ENCODE results near the gene CYP1A1. TPM values are rescaled to one million over a fixed set of nuclear protein-coding genes. Genes with fewer than 3 reads are reported as not detected.

Gene CYP1A1
- total and polyA plus RNA-seq, 2 experiments from 2014 or later, result 0.16 to 1.4 TPM

DNA sequence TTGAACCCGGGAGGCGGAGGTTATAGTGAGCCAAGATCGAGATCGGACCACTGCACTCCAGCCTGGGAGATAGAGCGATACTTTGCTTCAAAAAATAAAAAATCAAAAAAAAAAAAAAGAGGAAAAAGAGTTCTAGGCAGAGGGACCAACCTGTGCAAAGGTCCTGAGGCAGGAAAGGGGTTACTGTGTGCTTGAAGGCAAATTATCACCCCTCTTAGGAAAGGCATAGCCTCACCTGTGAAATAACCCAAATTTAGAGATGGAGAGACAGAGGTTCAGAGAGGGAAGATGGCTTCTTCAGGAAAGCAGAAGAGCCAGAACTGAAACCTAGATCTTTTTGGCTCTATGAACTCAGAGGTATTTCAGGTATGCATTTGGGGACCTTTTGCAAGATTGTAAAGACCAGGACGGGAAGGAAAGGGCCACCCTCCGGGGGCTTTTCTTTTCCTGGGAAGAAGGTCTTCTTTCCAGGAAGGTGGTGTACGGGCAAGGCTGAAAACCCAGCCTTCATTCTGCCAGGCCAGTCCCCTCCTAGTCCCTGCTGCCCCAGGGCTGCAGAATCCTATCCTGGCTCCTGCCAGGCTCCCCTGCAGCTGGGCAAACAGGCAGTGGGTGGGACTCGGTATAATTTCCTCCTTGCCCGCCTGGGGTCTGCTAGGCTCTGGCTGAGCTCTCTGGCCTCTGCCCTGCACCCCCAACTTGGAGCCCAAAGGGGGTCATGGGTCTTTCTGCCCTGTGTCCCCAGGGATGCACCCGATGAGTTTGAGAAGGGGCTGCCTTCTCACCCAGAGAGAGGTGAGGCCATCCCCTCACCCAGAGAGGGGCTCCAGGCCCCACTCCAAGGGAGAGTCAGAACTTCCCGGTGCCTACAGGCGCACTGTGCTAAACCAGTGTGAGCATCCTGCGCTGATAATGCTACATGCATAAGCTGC, 42.1 kb upstream of the CYP1A1 start:
- Histone ChIP-seq H3K27ac (ENCODE audit: low read depth) (no peak overlapping the region), H4K20me1 (replicated peaks; ENCODE audit: insufficient read depth) (no peaks in the 10 kb centered on the region), H2AFZ (no peak overlapping the region; the same call in 1 of the 2 replicates), H3F3A (replicated peaks; ENCODE audit: low read depth) (0 out of 2 replicates have a peak, but pooled peaks cover 3% of the 10 kb centered on the region), H3K9me2 (ENCODE audit: insufficient read depth) (no peaks in the 10 kb centered on the region), H3K4me2 (no peak overlapping the region), H3K27me3 (ENCODE audit: insufficient read depth) (no peaks in the 10 kb centered on the region), H3K79me2 (replicated peaks; ENCODE audit: insufficient read depth) (no peaks in the 10 kb centered on the region), H3K4me3 (no peak overlapping the region), H3K4me1 (ENCODE audit: insufficient read depth) (no peaks in the 10 kb centered on the region; the same call in 1 of the 2 replicates), H3K36me3 (ENCODE audit: insufficient read depth) (no peaks in the 10 kb centered on the region)
- TF ChIP-seq EZH2phosphoT487 (IDR thresholded peaks at IDR 0.05; ENCODE audit: unreplicated experiment) (no peak), EZH2 (IDR thresholded peaks at IDR 0.05; ENCODE audit: low read depth, unreplicated experiment) (no peak), POLR2AphosphoS5 (IDR thresholded peaks at IDR 0.05; ENCODE audit: low read depth) (no peak), ZNF114 (CRISPR knock-in tag; IDR thresholded peaks at IDR 0.05) (no peak), STAT1 (IDR thresholded peaks at IDR 0.05; ENCODE audit: unreplicated experiment) (no peak), CREB1 (CRISPR knock-in tag; IDR thresholded peaks at IDR 0.05; ENCODE audit: low read depth) (no peak), ZNF331 (CRISPR knock-in tag; IDR thresholded peaks at IDR 0.05; ENCODE audit: low read depth) (no peak), JUNB (IDR thresholded peaks at IDR 0.05; ENCODE audit: unreplicated experiment) (no peak), NANOG (IDR thresholded peaks at IDR 0.05; ENCODE audit: borderline replicate concordance) (no peak)
- TF ChIP-seq, protein P1, sequence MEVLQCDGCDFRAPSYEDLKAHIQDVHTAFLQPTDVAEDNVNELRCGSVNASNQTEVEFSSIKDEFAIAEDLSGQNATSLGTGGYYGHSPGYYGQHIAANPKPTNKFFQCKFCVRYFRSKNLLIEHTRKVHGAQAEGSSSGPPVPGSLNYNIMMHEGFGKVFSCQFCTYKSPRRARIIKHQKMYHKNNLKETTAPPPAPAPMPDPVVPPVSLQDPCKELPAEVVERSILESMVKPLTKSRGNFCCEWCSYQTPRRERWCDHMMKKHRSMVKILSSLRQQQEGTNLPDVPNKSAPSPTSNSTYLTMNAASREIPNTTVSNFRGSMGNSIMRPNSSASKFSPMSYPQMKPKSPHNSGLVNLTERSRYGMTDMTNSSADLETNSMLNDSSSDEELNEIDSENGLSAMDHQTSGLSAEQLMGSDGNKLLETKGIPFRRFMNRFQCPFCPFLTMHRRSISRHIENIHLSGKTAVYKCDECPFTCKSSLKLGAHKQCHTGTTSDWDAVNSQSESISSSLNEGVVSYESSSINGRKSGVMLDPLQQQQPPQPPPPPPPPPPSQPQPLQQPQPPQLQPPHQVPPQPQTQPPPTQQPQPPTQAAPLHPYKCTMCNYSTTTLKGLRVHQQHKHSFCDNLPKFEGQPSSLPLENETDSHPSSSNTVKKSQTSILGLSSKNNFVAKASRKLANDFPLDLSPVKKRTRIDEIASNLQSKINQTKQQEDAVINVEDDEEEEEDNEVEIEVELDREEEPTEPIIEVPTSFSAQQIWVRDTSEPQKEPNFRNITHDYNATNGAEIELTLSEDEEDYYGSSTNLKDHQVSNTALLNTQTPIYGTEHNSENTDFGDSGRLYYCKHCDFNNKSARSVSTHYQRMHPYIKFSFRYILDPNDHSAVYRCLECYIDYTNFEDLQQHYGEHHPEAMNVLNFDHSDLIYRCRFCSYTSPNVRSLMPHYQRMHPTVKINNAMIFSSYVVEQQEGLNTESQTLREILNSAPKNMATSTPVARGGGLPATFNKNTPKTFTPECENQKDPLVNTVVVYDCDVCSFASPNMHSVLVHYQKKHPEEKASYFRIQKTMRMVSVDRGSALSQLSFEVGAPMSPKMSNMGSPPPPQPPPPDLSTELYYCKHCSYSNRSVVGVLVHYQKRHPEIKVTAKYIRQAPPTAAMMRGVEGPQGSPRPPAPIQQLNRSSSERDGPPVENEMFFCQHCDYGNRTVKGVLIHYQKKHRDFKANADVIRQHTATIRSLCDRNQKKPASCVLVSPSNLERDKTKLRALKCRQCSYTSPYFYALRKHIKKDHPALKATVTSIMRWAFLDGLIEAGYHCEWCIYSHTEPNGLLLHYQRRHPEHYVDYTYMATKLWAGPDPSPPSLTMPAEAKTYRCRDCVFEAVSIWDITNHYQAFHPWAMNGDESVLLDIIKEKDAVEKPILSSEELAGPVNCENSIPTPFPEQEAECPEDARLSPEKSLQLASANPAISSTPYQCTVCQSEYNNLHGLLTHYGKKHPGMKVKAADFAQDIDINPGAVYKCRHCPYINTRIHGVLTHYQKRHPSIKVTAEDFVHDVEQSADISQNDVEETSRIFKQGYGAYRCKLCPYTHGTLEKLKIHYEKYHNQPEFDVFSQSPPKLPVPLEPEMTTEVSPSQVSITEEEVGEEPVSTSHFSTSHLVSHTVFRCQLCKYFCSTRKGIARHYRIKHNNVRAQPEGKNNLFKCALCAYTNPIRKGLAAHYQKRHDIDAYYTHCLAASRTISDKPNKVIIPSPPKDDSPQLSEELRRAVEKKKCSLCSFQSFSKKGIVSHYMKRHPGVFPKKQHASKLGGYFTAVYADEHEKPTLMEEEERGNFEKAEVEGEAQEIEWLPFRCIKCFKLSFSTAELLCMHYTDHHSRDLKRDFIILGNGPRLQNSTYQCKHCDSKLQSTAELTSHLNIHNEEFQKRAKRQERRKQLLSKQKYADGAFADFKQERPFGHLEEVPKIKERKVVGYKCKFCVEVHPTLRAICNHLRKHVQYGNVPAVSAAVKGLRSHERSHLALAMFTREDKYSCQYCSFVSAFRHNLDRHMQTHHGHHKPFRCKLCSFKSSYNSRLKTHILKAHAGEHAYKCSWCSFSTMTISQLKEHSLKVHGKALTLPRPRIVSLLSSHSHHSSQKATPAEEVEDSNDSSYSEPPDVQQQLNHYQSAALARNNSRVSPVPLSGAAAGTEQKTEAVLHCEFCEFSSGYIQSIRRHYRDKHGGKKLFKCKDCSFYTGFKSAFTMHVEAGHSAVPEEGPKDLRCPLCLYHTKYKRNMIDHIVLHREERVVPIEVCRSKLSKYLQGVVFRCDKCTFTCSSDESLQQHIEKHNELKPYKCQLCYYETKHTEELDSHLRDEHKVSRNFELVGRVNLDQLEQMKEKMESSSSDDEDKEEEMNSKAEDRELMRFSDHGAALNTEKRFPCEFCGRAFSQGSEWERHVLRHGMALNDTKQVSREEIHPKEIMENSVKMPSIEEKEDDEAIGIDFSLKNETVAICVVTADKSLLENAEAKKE (CRISPR knock-in tag; IDR thresholded peaks at IDR 0.05), result no peak
- TF ChIP-seq, protein P2, sequence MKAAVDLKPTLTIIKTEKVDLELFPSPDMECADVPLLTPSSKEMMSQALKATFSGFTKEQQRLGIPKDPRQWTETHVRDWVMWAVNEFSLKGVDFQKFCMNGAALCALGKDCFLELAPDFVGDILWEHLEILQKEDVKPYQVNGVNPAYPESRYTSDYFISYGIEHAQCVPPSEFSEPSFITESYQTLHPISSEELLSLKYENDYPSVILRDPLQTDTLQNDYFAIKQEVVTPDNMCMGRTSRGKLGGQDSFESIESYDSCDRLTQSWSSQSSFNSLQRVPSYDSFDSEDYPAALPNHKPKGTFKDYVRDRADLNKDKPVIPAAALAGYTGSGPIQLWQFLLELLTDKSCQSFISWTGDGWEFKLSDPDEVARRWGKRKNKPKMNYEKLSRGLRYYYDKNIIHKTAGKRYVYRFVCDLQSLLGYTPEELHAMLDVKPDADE (IDR thresholded peaks at IDR 0.05), result no peak
- TF ChIP-seq, protein P3, sequence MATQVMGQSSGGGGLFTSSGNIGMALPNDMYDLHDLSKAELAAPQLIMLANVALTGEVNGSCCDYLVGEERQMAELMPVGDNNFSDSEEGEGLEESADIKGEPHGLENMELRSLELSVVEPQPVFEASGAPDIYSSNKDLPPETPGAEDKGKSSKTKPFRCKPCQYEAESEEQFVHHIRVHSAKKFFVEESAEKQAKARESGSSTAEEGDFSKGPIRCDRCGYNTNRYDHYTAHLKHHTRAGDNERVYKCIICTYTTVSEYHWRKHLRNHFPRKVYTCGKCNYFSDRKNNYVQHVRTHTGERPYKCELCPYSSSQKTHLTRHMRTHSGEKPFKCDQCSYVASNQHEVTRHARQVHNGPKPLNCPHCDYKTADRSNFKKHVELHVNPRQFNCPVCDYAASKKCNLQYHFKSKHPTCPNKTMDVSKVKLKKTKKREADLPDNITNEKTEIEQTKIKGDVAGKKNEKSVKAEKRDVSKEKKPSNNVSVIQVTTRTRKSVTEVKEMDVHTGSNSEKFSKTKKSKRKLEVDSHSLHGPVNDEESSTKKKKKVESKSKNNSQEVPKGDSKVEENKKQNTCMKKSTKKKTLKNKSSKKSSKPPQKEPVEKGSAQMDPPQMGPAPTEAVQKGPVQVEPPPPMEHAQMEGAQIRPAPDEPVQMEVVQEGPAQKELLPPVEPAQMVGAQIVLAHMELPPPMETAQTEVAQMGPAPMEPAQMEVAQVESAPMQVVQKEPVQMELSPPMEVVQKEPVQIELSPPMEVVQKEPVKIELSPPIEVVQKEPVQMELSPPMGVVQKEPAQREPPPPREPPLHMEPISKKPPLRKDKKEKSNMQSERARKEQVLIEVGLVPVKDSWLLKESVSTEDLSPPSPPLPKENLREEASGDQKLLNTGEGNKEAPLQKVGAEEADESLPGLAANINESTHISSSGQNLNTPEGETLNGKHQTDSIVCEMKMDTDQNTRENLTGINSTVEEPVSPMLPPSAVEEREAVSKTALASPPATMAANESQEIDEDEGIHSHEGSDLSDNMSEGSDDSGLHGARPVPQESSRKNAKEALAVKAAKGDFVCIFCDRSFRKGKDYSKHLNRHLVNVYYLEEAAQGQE (IDR thresholded peaks at IDR 0.05; ENCODE audit: unreplicated experiment), result no peak
- TF ChIP-seq, protein P4, sequence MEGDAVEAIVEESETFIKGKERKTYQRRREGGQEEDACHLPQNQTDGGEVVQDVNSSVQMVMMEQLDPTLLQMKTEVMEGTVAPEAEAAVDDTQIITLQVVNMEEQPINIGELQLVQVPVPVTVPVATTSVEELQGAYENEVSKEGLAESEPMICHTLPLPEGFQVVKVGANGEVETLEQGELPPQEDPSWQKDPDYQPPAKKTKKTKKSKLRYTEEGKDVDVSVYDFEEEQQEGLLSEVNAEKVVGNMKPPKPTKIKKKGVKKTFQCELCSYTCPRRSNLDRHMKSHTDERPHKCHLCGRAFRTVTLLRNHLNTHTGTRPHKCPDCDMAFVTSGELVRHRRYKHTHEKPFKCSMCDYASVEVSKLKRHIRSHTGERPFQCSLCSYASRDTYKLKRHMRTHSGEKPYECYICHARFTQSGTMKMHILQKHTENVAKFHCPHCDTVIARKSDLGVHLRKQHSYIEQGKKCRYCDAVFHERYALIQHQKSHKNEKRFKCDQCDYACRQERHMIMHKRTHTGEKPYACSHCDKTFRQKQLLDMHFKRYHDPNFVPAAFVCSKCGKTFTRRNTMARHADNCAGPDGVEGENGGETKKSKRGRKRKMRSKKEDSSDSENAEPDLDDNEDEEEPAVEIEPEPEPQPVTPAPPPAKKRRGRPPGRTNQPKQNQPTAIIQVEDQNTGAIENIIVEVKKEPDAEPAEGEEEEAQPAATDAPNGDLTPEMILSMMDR (conservative IDR thresholded peaks at IDR 0.05; ENCODE audit: low read depth in 2 of 2), result no peak
- Mint-ChIP-seq H3K4me3 (no peak overlapping the region), H3K27ac (no peak overlapping the region), H3K27me3 (ENCODE audit: insufficient read depth, low read depth, poor library complexity) (peaks cover 13% of the 10 kb centered on the region), H3K9me3 (no peaks in the 10 kb centered on the region), H3K36me3 (ENCODE audit: low read depth) (no peaks in the 10 kb centered on the region), H3K4me1 (peaks cover 14% of the 10 kb centered on the region; the same call in 2 of the 3 replicates)
- DNase-seq (ENCODE audit: low spot score) (no peak), ATAC-seq (no peak)

Data from GM23338 (cell line).